GM18526 (cell line): ENCODE results near the gene HOXA13.

Source experiments
- POLR2A ChIP-seq: IDR thresholded peaks from 3 replicates; pipeline ENCODE4 v1.6.1; 2011; ENCODE audit not compliant: insufficient read length; ENCODE audit errors: extremely low read depth

The HOXA13 gene

DNA sequence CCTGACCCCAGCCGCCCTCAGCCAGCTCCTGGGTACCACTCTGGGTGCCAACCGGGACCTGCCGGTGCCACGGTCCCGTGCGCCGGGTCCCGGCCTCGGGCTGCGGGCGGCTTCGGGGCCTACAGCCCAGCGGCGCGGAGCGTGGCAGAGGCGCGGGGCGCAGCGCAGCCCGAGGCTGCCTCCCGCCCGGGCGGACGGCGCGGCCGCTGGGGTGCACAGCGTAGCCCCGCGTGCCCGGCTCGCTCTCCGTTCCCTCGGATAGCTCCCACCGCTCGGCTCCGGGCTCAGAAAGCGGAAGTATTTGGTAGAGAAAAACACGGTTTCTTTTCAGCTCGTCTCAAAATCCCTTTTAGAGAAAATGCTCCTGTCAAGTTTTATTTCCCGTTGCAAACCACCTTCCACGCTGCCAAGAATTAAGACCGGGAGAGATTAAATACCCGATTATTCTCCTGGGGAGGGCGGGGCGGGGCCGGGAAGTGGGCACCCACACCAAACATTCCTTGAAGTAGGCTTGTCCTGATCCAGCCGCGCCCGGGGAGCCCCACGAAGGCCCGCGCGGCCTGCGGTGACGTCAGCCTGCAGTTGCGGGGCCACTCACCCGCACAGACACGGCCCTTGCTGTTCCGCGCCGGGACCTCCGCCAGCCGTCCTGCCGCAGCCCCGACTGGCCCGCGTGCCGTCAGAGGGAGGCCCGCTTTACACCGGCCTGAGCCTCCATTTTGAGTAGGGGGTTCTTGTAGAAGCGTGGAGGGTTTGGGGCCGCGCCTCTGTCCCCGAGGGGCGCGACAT is 7.2 kb downstream of the HOXA13 start:
- TF ChIP-seq POLR2A = no peak

DNA sequence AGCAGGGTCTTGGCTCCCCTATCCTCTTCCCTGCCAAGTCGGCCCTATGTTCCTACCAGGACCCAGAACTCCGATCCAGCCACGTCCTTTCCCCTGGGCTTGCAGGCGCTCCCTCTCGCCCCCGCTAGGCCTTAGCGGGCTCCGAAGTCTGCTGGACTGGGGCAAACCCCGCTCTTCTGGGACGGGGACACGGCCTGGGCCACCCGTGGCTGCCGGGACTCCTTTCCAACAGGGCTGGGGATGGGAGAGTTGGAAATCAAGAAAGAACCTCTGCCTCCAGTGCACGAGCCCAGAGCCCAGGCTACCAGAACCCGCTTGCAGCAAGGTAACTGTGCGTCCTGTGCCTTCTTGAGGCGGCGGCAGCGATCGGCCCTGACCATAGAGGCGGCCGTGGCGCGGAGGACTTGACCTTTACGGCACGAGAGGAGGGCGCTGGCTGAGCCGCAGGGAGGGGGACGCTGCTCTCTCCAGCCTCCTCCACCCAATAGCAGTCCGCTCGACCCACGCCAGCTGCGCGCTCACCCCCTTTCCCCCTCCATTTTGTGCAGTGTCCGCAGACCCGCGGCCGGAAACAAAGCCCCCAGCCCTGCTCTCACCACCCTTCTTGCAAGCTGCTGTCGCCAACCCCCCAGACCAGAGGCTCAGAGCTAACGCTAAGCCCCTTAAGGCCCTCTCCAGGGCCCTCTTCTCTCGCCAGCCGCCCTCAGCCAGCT is 7.9 kb downstream of the HOXA13 start:
- no peak for TF ChIP-seq POLR2A

DNA sequence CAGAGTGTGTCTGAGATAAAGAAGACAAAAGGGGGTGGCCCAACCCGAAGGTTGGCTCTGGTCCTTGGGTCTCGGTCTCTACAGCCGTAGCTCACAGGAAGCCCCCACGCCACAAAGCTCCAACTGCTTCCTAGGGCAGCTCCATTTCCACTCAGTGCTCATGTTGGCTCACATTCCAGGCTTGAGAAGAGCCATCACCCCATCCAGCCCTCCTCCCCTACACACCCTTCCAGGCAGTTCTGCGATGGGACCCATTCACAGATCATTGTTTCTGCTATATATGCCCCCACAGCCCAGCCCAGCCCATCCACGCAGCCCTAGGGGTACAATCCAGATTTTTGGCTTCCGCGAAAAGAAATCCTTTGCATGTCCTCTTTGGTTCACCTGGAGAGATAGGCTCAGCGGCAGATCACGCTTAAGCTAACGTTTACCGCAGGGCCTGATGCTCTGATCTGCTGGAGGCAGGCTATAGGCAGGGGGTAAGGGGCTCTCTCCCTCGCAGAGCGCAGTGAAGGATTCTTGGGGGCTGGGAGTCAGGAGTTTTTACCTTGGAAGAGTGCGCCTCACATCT is 8.6 kb downstream of the HOXA13 start:
- no peak for TF ChIP-seq POLR2A

DNA sequence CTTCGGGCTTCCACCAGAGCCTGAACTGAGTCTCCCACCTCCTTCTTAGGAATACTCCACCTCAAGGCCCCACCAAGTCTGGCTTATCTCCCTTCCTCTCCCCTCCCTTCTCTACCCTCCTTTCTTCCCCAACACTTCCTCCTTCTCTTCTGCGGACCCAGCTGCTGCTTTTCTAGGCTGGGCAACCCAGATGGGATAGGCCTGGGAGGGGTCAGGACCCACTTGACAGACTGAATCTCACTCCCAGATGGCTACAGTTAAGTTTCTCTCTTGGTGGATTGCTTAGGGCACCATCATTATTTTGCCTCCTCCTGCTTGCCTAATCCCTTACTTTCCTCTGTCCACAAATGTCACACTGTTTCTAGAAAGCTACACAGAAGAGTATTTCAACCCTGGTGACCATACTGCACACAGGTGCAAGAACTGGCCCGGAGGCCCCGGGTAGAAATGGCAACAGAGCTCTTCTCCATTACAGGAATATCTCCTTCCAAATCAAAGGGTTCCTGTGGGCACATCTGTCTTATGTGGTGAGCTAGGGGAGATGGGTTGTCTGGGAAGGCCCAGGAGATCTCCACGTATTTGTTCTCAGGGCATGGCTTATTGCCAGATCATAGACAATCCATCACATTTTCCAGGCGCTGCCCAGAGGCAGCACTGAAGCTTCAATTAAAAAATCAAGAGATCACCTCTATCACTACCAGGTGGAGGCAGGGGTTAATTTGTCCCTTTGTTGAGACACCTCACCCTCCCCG is 9.7 kb downstream of the HOXA13 start:
- no peak for TF ChIP-seq POLR2A

DNA sequence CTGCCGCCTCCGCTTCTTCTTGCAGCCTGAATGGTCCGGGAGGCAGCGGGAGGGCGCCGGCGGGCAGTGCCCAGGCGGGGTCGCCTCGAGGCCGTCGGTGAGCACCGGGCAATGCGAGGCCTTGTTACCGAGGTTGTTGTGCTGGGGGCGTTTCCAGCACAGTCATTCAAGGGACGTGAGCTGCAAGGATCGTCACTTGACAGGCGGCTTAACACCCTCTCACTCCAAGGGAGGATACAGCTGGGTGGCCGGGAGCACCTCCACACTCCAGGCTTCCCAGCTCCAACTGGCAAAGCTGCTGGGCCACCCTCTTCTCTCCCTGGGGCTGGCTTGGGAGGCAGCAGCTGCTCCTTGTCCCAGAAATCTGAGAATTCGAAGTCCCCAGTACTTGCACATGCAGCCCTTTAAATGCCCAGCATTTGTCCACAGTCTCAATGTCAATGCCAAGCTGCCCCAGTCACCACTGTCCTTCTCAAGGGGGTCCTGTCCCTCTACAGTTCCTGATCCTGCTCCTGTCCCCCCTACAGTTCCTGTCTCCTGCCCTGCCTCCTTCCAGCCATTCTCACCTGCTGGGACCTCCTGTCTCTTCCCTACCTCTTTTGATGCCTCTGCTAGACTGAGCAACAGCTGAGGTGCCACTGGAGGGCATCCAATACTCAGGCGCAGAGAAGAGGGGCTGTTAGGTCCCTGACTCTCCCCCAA is 10.4 kb downstream of the HOXA13 start:
- no peak for TF ChIP-seq POLR2A

DNA sequence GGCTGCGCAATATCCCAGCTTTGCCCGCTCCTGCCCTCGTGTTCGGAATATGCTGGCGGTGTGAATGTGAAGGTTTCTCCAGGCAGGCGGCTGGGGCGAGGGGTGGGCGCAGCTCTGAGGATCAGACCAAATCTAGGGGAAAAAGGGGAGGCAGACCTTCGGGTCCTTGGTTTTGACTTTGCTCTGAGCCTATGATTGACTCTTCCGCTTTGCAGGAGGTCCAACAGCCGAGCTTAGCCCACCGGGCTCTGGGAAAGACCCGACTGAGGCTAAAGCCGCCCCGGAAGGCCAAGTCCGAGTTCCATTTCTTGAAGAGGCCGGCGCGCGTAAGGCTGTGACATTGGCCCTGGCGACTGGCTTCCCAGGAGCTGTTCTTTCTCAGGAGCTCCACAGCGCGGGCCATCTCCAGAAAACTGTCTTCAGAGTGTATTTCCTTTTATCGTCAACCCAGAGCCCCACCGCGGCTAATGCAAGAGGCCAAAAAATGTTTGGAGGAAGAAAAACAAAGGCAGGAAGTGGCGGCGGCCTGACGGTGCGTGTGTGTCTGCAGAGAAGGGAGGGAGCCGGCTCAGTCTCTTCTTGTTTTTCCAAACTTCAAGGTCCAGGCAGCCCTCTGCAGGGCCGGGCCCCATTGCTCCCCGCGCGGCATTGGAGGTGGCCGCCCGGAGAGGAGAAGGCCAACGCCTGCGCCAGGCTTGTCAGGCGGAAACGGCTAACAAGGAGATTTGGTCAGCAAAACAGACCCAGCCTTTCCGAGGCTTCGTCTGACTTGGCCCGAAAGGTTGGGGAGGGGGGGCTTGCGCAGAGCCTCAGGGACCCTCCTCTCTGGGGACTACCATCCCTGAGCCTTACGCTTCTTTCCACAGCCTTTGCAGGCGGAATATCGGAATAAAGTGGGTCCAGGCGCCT is 11.3 kb downstream of the HOXA13 start:
- TF ChIP-seq POLR2A = no peak

DNA sequence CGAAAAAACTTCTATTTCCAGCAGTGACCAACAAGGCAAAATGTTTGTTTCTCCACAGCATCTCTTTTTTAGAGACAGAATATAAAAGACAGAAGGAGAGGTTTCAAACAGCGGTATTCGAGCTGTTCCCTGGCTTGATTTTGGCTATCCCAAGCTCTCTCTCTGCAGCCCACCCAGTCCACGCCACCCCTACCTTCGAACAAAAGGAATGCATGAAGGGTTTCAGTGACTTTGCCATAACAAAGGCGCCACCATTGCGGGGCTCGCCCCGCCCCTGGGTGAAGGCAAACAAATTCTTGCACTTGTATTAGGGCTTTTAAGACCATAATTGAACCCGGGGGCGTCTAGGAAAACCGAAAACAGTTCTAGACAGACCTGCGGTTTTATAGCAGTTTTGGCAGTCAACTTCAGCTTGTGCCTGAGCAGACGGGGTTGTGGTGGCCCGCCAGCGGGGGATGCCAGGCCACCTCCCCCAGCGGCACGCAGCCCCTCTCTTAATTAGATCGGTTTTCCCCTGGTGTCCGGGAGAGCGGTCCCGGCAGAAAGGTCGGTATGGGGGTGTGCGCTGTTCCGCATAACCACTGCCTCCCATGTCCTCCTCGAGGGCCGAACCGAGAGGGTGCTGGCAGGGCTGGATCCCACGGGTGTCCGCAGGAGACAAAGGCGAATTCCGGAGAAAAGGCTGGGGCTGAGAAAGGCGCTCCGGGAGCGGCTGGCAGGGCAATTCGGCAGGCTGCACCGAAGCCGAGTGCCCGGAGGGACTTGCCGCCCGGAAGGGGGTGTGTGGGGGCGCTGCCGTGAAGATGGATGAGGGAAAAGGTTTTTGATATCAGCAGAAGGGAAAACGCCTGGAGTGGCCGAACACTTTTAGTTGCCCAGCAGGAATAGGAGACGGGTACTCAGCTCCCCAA is 12.2 kb downstream of the HOXA13 start:
- TF ChIP-seq POLR2A = no peak

DNA sequence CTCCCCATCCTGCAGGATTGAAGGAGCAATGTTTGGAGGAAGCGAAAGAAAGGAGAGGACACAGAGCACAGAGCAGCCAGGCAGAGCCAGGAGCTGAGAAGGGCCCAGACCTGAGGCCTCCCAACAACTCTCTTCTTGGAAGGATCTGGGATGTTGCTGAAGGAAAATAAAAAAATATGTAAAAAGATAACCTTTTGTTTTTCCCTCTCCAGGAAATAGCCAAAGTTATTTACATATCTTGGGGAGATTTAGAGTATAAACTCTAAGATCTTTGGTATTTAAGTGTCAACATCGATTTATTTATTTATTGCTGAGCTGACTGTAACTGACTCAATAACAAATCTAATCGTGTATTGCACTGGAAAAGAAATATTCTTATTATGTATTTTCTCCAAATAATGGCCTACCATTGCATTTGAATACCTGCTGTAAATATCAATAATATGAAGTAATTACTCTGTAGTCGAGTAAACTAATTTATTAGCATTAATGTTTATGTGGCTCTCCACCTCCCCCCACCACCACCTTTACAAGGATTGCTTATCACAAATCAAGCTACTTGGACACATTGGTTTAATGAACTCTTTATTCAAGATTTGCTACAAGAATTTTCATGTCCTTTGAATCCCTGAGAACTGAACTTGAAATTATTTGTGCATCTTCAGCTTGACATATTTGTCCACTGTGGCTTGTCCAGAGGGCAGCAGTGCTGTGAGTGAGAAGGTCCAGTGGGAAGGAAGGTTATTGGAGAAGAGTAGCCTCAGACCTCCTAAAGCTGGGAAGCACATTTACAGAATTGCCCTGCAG is 13.0 kb downstream of the HOXA13 start:
- TF ChIP-seq POLR2A = no peak

DNA sequence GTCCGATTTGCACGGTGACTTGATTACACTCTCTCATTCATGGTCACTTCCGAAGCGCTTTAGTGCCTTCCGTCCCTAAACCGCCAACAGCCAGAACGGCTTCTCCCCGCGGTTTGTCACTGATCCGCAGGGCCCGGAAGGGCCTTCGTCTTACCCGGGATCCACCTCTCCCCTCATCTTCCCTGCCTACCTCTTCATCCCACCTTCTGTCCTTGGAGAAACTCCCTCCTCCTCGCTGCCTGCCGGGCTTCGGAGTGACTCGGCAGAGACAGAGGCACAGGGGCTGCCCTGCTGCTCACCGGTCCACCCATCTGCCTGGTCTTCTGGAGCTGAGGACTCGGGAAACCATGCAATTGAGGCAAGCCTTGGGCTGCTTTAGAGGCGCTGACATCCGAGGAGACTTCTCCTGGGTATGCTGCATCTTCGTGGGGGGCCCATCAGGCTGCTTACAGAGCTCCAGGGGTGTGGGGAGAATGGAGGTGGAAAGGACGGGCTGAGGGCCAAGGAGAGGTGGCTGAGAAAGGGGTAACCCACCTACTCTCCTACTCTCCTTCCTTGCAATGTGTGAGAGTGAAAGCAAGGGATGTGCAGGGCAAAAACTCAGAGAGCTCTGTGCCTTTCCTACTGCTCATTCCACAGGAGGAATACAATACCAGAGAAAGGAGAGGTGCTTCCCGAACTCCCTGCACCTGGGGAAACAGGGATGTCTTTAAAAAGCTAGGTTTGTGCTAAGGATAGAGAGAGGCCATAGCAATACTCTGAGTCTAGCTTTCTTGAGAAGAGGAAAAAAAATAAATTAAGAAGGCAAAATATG is 13.8 kb downstream of the HOXA13 start:
- TF ChIP-seq POLR2A = no peak

DNA sequence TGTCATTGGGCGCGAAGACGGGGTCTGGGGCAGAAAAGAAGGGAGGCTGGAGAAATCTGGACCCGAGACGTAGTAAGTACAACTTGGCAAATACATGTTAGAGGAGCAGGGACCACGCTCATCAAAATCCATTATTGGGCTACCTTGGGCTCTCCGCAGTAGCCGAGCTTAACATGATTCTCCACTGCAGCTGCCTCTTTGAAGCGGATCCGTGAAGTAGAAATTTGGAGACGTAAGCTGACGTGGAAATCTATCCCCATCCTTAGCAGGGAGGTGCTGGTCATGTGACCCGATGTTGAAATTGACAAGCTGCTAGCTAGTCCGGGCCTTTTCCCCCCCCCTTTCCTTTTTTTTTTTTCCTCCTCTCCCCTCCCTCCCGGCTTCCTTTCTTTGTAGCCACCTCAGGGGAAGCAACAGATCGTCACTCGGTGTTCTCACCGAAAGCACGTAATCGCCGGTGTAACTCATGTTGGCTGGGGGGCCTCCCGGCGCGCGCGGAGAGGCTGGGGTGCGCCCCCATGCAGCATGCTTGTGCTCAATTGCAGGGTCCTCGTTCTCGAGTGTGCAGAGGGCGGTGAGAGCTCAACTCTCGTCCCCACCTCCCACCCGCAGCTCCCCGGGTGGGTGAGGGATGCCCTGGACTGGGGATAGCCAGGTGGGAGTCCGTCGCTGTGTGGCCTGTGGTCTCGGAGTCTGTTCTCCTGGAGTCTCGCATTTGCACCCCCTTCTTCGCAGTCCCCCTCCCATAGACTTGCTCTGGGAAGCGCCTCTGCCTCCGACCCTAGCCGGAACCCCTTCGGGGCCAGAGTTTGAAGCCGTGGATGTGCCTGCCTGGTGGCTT is 14.7 kb downstream of the HOXA13 start, which contains the start of gene HOXA11:
TSS of gene HOXA11 (minus strand) at position 220 of the 841 bp plus-strand sequence. CDS start at position 132, 88 bp downstream.
- no peak for TF ChIP-seq POLR2A
